ENCODE measurements around the gene YEATS2. TPM values are rescaled to one million over a fixed set of nuclear protein-coding genes. Genes with fewer than 3 reads are reported as not detected.
A peak's percentile ranks its signal among the peaks of the same experiment; 100 is the strongest.

The YEATS2 gene
- total and polyA plus RNA-seq, 2 of the 4 experiments (the other 2 are of a cell fraction), result 30.1 to 43.0 TPM

DNA sequence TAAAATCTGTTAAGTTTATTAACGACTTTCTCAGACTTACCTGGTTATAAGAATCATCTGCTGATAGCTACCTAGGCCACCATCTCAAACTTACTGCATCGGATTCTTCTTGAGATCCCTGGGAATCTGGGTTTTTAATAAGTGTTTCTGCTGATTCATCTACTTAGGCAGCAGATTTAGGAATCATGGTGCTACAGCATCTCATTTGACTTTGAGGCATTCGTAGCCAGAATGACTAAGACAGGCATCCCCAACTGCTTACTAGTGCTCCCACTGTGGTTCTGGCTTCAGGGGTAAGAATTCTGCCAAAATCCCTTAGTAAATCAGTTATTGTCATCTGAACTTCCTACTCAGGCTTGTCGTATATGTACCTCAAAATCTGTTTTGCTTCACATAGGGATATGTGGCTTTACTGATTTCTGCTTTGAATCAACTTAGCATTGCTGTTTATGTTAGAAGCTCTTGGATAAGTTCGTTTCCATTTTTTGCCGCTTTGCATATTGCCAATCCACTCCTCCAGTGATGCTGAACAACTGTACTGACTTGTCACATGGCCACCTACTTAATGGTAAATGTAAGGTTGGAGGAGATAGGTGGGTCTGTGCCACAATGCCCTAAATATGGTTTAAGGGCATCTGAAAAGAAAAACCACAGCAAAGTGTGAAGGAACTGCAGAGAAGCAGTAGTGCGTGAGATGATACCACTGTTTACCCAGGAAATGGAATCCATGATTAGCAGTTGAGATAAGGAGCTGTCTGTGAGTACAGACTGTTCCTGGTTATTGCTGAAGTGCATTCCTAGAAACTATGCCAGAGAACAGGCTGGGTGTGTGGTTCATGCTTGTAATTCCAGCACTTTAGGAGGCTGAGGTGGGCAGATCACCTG lies 67.5 kb downstream of the YEATS2 start:
- H3K27ac ChIP-seq (ENCODE audit: insufficient read depth, low read length), result peak overlapping the region; percentile 18; the same call in 1 of the 2 replicates
- no peak overlapping the region for H2BK15ac ChIP-seq (ENCODE audit: low read depth, low read length)
- no peaks in the 10 kb centered on the region for H3K9me3 ChIP-seq (ENCODE audit: control insufficient read depth, insufficient read depth, low read length)
- H4K5ac ChIP-seq (ENCODE audit: low read depth, low read length), result no peak overlapping the region
- no peak overlapping the region for H3K4me3 ChIP-seq (ENCODE audit: insufficient read depth, low read depth, low read length)
- H4K8ac ChIP-seq (ENCODE audit: low read depth in 2 of 2, low read length in 2 of 2), result no peak overlapping the region; a peak in 1 of 4 replicates
- no peak overlapping the region for H4K91ac ChIP-seq (ENCODE audit: insufficient read depth, low read depth, low read length)
- ChIA-PET POLR2A (ENCODE audit: unreplicated experiment) (no interaction called here), CTCF (interaction anchor here (0.7 to 1.0 kb wide), 3 partner anchors 14 to 1228 kb away, joined by 3 read pairs; no protein-coding TSS in a partner anchor)
- H3K4me2 ChIP-seq (ENCODE audit: low read depth, low read length), result no peak overlapping the region
- H3K56ac ChIP-seq (ENCODE audit: extremely low read depth, insufficient read depth, low read length), result no peak overlapping the region
- peak; percentile 72 for ATAC-seq (ENCODE audit: low read depth)
- in situ Hi-C loops (cut with MboI; ENCODE audit: low sequenced_read_pairs) (loop anchor here (5.0 kb wide), 1 partner anchor 298 kb away; no protein-coding TSS in a partner anchor), dilution Hi-C loops (cut with HindIII; ENCODE audit: low sequenced_read_pairs, unreplicated experiment) (no loop called here), intact Hi-C loops (cut with micrococcal nuclease) (loop anchor here (5.0 to 10.0 kb wide), 2 partner anchors 378 to 580 kb away; no protein-coding TSS in a partner anchor)
- H3K79me1 ChIP-seq (ENCODE audit: low read depth in 1 of 2, low read length in 2 of 2), result peaks cover 3 to 12% of the 10 kb centered on the region in 2 experiments; a peak in 2 of 4 replicates
- H2AK9ac ChIP-seq (replicated peaks; ENCODE audit: low read depth, low read length, poor library complexity), result no peak overlapping the region
- peaks cover 34% of the 10 kb centered on the region for H3K36me3 ChIP-seq (ENCODE audit: control insufficient read depth, insufficient read depth, low read length)
- no peak overlapping the region for H2AK5ac ChIP-seq (ENCODE audit: low read depth, low read length)
- WGBS, 2 experiments (ENCODE audit: extremely low coverage in 2 of 2, insufficient read length in 1 of 2), result 73% methylated on average over 1 of the region's 7 CpGs; no CpG with 5 or more reads in 1 of the 2 experiments
- no peaks in the 10 kb centered on the region for H4K20me1 ChIP-seq (ENCODE audit: insufficient read depth, low read length)
- no peak overlapping the region for H3K14ac ChIP-seq (replicated peaks; ENCODE audit: low read depth, low read length)
- no peak overlapping the region for H2BK20ac ChIP-seq (ENCODE audit: low read depth, low read length)
- H2BK5ac ChIP-seq (ENCODE audit: low read depth, low read length, poor library complexity, severe bottlenecking), result no peak overlapping the region
- H3K18ac ChIP-seq (ENCODE audit: low read depth, low read length), result no peak overlapping the region
- H3K4ac ChIP-seq (ENCODE audit: low read depth, low read length), result no peak overlapping the region
- no peak overlapping the region for H2AFZ ChIP-seq (replicated peaks; ENCODE audit: low read length, poor library complexity)
- H3K27me3 ChIP-seq (ENCODE audit: control insufficient read depth, insufficient read depth, low read length), result no peaks in the 10 kb centered on the region
- H3K23ac ChIP-seq (ENCODE audit: low read depth, low read length), result no peak overlapping the region
- TF ChIP-seq CHD1 (IDR thresholded peaks at IDR 0.05; ENCODE audit: low read depth, low read length) (no peak), SMC3 (IDR thresholded peaks at IDR 0.05; ENCODE audit: low read depth, low read length) (no peak), NFE2L2 (IDR thresholded peaks at IDR 0.05; ENCODE audit: low read depth, low read length) (peak; percentile 60; the same call in 1 of the 2 replicates), RAD21 (IDR thresholded peaks at IDR 0.05; ENCODE audit: low read length) (no peak), BHLHE40 (IDR thresholded peaks at IDR 0.05; ENCODE audit: low read depth, low read length) (no peak), FOS (IDR thresholded peaks at IDR 0.05; ENCODE audit: low read depth, low read length) (no peak), MAFK (IDR thresholded peaks at IDR 0.05; ENCODE audit: low read depth, low read length) (peak; percentile 73), POLR2A (IDR thresholded peaks at IDR 0.05; ENCODE audit: low read depth, low read length) (no peak), CEBPB (IDR thresholded peaks at IDR 0.05; ENCODE audit: low read depth, low read length) (no peak), RFX5 (IDR thresholded peaks at IDR 0.05; ENCODE audit: low read depth, low read length) (no peak)
- TF ChIP-seq, protein P1, sequence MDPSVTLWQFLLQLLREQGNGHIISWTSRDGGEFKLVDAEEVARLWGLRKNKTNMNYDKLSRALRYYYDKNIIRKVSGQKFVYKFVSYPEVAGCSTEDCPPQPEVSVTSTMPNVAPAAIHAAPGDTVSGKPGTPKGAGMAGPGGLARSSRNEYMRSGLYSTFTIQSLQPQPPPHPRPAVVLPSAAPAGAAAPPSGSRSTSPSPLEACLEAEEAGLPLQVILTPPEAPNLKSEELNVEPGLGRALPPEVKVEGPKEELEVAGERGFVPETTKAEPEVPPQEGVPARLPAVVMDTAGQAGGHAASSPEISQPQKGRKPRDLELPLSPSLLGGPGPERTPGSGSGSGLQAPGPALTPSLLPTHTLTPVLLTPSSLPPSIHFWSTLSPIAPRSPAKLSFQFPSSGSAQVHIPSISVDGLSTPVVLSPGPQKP (IDR thresholded peaks at IDR 0.05; ENCODE audit: borderline replicate concordance, low read depth, low read length), result no peak
- TF ChIP-seq, protein P2, sequence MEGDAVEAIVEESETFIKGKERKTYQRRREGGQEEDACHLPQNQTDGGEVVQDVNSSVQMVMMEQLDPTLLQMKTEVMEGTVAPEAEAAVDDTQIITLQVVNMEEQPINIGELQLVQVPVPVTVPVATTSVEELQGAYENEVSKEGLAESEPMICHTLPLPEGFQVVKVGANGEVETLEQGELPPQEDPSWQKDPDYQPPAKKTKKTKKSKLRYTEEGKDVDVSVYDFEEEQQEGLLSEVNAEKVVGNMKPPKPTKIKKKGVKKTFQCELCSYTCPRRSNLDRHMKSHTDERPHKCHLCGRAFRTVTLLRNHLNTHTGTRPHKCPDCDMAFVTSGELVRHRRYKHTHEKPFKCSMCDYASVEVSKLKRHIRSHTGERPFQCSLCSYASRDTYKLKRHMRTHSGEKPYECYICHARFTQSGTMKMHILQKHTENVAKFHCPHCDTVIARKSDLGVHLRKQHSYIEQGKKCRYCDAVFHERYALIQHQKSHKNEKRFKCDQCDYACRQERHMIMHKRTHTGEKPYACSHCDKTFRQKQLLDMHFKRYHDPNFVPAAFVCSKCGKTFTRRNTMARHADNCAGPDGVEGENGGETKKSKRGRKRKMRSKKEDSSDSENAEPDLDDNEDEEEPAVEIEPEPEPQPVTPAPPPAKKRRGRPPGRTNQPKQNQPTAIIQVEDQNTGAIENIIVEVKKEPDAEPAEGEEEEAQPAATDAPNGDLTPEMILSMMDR (conservative IDR thresholded peaks at IDR 0.05; ENCODE audit: low read depth, low read length), result no peak
- DNase-seq, result peak; percentile 77
- H3K9ac ChIP-seq (ENCODE audit: low read depth, low read length), result no peak overlapping the region
- H3K4me1 ChIP-seq (ENCODE audit: control insufficient read depth, insufficient read depth, low read length), result peaks cover 4% of the 10 kb centered on the region; the same call in 1 of the 2 replicates
- H2BK120ac ChIP-seq (ENCODE audit: low read depth, low read length), result no peak overlapping the region
- H3K9me1 ChIP-seq (ENCODE audit: insufficient read depth, low read length), result no peaks in the 10 kb centered on the region
- BruUV-seq (replicated peaks), result no TSS peak

All from IMR-90 (cell line).